GM21360 (cell line): ENCODE results near the gene CCNK.

ENCODE experiments used
- ATAC-seq: cut with Tn5 transposase; IDR thresholded peaks from one replicate; pipeline ENCODE4 v1.9.1; 2021; ENCODE audit warnings: mild to moderate bottlenecking, moderate library complexity; ENCODE audit not compliant: unreplicated experiment

The CCNK gene

DNA sequence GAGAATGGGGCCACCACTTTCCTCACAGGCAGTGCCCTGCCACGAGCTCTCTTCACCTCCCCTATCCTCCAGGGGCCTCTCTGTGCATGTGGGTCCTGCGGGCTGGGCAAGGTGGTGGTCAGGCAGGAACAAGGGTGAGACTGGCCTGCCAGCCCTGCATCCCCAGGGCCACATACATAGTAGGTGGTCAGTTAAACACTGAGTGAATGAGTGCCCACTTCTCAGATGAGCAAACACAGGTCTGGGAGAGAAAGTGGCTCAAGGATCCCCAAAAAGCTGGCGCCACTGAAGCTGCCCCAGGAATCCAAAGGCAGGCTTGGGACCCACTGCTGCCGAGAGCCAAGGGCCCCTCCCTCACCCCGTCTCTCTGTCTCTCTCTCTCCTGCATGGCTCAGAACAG lies 51.1 kb downstream of the CCNK start:
- ATAC-seq = no peak

DNA sequence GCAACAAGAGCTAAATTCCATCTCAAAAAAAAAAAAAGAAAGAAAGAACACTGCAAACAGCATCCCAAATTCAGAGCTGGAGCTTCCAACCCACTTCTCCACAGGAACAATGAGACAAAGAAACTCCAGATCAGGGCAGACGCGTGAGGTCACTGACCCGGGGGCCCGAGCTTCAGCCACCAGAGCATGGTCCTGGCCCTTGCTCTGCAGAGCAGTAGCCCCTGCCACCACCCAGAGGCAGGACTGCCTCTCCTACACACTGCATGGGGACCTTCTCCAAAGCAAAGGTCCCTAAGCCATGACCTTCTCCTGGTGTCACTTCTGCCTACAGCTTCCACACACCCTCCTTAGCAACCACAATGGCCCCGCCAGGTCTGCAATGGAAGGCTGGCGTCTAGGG lies 53.1 kb downstream of the CCNK start:
- no peak for ATAC-seq

DNA sequence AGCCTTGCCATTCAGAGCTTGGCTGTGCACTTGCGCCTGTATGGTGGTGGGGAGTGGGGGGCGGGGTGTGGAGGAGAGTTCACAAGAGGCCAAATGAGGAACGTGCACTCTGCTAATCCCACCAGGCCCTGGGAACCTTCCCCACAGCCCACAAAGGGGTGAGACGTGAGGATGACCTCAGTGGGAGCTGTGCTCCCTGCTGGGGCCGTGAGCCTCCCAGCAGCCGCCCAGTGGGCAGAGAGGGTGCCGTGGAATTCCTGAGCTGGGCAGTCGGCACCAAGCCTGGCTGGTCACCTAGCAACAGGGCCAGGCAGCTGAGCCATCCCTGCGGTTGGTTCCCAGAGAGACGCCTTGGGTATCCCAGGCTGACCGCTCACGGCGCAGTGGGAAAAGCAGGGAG lies 53.7 kb downstream of the CCNK start:
- no peak for ATAC-seq

DNA sequence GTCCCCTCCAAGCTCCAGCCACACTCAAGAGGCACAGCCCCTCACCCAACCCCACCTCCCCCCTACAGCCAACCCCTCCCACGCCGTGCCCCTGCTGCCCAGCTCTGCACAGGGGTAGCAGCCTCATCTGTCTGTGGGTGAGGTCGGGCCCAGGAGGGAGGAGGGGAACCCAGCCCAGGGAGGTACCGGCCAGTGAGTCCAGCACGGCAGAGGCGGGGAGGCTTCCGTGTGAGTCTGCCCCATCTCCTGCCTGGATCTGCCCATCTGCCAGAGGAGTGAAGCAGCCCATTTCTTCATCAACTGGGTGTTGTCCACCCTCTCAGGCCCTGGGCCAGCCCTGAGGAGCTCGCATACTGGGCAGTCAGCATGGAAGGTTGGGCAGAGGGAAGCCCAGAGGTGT lies 54.2 kb downstream of the CCNK start:
- no peak for ATAC-seq

DNA sequence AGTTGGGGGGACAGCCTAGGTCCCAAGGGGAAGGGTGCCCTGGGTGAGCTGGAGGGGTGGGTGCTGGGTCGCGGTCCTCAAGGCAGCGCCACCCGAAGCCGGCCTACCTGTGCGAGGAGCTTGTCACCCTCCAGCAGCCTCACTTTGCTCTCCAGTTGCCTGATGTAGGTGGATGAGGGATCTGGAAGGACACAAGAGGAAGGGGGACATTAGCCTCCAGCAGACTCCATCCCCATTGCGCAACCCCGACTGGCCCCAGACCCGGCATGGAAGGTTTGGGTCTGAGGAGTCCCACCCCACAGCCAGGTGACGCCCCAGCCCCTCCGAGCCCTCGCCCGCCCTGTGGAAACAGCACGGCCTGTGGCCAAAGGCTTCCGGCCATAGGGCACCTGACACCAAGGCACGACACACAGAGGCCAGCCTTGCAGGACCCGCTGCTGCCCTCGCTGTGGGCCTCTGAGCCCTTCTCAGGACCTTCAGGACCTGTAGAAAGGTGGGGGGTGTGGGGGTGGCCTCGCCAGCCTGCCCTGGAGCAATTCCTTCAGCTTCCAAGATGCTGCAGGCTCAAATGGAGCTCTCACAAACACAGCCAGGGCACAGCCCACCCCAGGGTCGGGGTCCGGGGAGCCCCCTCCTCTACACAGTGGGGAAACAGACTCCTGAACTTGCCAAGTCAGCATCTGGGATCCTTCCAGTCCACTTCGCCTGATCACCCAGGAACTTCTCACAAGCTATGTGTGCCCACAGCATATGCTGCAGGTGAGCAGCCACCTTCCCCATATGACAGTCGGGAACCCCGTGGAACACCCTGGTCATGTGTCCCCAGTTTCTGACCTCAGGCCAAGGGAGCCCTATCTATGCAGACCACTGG lies 54.9 kb downstream of the CCNK start:
- no peak for ATAC-seq

DNA sequence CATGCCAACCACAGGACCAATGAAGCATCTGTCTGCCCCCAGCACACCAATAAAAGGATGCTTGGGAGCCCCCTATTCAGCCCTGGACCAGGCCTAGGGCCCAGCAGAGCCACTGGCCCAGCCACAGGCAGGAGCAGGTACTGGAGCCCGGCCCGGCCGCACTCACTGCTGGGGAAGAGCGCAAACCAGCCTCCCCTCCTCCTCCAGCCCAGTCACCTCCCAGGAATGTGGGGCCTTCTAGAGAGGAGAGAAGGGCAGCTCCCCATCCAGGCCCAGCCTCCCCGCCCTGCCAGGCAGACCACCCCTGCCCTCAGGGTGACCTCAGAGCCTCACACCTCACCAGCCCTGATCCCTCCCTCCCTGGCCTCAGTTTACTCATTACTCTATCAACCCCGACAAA lies 56.2 kb downstream of the CCNK start:
- ATAC-seq = no peak

DNA sequence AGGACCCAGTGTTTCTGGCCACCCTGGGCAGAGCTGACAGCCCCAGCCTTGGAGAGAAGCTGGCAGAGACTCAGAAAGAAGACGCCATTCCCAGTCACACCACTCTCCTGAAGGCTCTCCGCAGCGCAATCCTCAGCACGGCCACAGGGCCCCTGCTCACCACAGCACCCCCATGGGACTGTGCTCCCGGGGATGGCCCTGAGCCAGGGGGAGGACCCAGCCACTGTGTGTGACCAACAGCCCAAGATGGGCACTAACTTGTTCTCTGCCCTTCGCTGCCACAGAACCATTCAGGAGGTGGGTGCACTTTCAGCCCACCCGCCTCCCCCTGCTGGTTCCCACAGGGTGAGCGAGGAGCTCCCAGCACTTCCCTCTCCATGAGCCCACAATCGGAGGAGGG lies 57.1 kb downstream of the CCNK start:
- no peak for ATAC-seq

DNA sequence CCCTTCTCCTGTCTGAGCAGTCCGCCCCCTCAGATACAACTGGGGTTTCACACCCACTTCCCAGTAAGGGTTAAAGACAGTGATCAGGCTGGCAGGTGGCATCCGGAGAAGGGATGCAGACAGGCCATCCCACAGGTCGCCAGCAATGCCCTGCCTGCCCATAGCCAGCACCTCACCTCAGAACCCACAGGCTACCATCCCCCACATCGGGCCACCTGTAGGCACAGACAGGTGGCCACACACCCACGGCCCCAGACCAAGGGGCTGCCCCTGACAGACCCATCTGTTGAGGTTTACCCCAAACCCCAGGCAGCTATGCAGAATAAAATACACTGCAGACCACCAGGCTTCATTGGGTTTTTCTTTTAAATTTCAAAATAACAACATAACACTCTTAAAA lies 57.5 kb downstream of the CCNK start:
- no peak for ATAC-seq

DNA sequence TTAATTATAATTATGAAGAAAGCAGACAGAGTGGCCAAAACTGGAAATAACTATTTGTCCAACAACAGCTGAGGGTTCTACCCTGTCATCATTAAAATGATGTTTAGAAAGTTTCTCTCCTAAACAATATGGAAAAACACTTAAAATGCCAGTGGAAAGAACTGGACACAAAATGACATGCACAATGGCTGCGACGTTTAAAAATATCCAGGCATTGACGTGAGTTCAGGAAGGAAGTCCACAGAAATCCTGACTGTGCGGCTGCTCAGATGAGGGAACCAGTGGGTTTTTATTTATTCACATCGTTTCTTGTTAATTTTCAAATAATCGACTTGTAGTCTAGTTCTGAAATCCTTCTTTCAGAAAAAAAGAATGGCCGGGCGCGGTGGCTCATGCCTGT lies 58.3 kb downstream of the CCNK start:
- no peak for ATAC-seq

DNA sequence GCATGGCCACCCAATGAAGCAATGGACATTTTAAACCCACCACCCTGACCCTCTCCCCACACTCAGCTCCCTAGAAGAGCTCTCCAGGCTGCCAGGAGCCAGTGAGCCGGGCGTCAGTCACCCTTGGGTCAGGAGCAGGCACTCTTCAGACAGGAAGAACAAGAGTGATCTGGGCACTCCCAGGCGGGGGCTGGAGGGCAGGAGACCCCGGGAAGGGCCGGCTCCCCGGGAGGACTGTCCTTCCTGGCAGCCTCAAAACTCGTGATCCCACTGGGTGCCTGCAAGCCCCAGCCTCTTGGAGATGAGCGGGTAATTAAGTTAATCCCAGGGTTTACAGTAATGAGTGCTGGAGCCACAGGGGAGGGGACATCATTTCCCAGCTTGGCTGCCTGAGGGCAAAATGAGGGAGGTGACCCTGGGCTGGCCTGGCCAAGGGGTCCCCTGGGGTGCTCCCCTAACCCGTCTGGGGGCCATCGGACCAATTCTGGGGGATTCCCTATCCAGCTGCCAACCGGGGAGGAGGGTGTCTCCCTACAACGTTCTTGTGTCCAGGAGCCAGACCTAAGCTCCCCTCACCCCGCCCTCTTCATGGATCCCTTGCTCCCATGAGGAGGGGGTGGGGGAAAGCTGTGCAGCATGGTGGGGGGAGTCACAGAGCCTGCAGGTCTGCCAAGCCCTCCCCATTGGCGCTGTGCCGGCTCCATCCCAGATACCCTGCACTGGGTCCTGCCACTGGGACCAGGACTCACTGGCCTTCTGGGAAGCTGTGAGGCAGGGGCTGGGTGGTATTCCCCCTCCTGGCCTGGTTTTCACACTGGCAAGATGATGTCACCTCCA lies 59.2 kb downstream of the CCNK start:
- ATAC-seq = no peak

DNA sequence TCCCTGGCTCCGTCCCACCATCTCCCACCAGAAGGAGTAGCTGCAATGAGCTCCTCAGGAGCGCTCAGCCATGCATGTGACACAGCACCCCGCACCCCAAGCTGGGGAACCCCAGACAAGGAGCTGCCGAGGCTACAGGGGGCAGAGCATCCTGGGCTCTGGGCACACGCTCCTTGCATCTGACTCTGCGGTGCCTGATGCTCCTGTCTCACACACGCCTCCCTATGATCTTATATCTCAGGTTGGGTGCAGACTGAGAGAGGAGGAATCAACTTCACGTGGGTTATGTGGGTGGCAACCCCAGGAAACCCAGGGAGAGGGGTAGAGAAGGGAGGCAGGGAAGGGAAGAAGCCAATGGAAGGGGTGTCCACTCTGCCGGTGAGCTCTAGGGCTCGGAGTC lies 60.0 kb downstream of the CCNK start:
- ATAC-seq = no peak

DNA sequence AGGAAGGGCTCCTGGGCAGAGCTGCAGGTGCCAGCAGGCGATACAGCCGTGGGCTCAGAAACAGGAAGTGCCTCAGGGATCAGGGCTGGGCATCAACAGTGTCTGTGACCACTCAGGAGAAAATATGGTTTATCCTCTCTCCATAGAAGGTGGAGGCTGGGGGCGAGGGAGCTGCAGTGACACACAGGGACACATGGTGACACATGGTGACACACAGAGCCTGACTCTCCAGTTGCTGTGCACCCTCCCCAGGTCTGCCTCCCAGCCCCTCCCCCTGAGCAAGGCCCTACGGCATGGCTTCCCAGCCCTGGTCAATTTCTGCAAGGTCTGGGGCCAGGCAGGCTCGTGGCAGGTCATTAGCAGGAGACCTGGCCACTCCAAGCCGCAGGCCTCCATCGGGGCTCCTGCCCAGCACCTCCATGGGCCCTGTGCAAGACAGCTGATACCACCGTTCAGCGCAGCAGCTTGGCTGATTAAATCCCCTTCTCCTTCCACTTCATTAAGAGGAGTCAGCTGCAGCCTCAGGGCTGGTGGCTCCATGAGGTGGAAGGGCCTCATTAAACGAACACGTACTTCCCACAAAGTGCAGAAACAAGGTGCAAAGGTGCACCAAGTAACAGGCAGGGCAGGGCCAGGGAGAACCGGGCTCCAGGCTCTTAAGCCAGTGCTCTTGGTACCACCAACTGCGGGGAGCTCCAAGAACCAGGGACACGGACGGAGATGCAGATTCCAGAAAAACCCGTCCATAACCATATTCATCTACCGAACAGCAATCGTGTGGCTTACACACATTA lies 60.7 kb downstream of the CCNK start:
- no peak for ATAC-seq

DNA sequence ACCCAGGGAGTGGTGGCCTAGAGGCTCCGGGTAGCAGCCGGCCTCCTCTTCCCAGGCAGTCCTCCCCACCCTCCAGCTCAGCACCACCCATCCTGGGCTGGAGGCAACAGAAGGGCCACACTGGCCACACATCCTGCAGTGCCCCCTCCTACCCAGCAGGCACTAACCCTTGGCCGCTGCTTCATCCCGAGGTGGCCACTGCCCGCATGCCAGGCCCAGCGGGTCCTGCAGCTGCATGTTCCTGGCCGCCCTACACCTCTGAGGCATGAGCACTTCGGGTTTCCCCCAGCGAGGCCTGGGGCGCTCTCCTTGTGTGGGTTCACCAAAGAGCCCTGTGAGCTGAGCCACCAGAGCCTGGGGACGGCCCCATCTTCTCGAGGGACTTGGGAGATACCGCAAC lies 61.4 kb downstream of the CCNK start:
- no peak for ATAC-seq

DNA sequence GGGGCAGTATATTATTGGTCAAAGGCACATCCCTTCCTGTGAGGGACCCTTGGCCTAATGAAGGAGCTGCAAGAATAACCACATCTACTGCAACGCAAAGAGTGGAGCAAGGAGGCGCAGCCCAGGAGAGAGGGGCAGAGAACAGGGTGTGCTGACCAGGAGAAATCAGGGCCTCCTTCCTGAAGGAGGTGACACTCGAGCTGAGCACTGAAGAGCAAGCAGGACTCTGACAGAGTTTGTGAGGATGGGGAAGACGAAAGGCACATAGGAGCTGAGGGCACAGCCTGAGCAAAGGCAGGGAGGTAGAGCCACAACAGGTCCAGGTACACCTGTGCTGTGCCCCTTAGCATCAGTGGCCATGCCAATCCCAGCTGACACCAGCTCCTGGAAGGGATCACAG lies 62.2 kb downstream of the CCNK start:
- ATAC-seq = no peak

DNA sequence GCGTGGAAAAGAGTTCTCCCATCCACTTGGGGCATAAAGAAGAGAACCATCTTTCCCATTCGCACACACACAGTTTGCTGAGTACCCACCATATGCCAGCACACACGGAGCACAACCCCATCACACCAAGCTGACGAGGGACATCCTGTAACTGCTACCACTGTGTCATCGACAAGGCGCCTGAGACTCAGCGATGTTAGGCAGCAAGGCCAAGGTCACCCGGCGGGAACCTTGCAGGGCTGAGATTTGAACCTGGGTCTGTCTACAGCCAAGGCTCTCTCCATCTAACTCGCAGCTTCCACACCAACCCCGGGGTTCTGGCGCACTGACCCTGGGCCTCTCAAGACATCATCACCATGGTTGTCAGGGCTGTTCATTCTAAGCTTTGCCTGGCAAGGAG lies 62.8 kb downstream of the CCNK start:
- ATAC-seq = no peak

DNA sequence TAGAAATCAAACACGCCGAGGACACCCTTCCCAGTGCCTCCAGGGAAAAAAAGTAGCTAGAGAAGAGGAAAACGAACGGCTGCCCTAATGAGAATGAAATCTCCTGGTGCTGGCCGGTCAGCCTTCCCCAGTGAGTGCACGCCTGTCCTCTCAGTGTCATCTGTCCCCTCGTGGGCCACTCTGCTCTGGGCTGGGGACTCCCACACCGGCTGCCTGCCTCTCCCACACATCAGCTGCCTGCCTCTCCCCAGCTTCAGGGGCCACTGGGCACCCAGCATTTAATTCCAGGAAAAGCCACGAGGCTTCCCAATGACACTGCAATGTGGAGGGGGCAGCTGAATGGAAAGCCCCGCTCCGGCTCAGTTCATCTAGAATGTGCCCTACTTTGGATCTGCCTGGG lies 63.8 kb downstream of the CCNK start:
- ATAC-seq = no peak

DNA sequence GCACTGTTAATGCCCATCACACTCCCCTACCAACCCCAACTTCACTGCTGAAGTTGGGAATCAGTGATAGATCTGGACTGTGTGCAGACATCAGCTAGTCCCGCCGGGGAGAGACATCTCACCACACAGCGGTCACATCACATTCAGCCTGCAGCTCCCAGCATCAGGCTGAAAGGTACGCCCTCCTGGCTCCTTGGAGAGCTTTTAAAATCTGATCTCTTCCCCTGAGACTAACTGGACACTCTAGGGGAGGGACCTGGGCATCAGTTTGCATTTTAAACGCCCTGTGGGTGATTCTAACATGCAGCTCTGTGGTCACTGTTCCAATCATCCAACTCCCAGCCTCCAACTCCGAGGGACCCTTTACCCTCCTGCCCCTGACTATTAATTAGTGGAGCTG lies 64.4 kb downstream of the CCNK start:
- no peak for ATAC-seq

DNA sequence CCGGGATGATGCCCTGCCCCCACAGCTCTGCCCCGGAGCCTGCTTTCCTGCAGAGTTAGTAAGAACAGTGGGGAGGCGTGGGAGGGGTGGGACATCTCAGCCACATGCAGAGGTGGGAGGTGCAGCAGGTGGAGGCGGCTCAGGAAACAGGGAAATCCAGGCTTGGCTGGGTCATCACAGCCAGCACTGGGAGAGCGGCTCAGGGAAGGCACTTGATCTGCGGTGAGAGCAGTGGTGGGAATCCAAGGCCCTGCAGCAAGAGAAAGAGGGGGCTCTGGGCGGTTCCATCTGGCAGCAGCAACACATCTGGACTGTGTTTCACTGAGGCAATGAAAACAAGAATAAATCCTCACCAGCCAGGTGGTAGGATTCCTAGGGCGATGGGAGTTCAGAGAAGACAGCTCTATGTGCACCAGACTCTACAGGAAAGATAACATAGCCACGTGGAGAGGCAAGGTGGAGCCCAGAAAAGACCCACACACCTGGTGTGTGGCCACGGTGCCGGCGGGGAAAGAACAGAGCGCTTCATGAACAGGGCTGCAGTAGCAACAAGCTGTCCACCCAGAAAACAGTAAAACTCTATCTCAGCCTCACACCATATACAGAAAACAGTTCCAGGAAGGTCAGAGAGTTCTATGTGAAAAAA lies 65.1 kb downstream of the CCNK start:
- no peak for ATAC-seq

DNA sequence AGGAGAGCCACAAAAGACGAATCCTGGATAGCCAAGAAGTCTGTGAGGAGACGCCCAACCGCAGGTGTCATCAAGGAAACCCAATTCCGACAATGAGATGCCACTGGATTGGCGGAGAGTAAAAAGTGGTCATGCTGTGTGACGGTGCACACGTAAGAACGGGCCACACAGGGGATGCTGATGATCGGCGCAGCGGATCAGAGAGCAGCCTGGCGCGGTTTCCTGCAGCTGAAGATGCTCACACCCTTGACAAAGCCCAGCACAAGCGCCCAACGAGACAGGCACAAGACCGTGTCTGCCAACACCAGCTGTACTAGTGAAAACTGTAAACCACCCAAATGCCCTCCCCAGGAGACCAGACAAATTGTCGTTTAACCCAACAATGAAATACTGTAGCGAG lies 67.0 kb downstream of the CCNK start:
- no peak for ATAC-seq

DNA sequence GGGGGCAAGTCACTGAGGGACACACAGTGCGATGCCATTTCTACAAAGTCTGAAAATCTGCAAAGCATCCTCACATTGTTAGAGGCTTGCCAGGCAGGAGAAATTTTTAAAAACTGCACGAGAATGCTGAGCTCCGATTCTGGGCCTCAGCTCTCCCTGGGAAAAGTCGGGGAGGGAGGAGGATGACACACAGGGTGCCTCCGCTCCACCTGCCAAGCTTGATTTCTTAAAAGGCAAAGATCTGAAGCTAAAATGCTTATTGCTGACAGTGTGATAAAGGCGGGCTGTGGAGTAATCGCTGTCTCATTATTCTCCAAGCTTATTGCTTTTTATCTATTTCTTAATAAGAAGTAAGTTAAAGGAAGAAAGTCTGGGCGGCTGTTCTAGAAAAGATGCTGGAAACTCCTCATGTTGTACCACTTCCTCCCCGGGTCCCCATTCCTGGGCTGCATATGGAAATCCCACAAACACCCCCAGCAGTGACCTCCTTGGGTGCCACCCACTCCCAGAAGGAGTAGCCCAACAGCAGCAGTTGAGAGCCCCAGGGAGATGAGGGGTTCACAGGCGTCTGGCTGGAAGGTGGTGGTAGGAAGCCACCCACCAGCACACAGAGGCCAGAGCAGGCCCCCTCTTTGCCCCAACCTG lies 67.8 kb downstream of the CCNK start:
- no peak for ATAC-seq

DNA sequence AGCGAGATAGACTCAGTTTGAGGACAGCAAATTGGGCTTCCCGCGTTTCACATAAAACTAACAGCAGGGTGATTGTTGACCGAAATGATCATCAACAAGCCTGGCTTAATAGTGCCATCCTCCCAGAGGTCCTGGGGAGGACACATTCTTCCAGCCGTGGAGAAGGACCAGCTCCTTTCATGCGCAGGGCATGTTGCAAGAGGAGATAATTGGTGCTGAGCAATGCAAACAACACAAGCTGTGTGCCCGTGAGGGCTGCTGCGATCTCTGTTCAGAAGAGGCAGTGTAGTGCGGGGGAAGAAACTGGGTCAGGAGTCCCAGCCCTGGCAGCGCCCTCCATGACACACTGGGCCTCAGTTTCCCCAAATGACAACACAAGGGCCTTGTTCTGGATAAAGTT lies 68.5 kb downstream of the CCNK start:
- ATAC-seq = no peak
